ENCODE data around the gene SOX15.

DNA sequence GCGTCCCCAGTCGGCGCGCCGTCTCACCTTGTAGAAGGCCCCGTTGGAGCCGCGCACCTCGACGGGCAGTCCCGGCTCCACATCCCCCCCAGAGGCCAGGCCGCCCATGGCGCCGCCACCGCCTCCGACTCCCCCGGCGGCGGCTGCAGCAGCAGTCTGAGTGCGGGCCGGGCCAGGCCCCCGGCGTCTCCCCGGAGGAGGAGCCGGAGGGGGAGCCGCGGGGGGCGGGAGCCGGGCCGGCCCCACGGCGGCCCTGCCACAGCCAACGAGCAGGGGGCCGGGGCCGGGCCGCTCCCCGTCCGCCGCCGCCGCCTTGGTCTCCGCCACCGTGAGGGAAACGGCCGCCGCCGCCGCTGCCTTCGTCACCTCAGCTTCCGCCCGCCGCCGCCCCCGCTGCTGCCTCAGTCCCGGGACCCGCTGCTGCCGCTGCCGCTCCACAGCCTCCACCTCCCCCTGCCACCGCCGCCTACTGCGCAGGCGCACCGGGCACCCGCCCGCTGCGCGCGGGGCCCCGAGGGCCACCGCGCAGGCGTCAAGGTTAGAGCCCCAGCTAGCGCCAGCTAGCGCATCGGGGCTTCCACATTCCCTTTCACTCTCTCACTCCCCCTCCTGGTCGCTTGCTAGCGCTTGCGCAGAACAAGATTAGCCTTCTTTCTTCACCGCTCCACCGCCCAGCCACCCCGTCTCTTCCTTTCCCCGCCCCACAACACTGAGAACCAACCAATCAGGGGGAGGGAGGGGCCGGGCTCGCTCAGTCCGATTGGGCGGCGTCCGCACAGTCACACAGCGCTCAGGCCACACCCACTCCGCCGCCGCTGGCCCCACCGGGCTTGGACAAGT, 24.8 kb upstream of the SOX15 start, which contains the start of gene FXR2:
- TF ChIP-seq, protein P1, sequence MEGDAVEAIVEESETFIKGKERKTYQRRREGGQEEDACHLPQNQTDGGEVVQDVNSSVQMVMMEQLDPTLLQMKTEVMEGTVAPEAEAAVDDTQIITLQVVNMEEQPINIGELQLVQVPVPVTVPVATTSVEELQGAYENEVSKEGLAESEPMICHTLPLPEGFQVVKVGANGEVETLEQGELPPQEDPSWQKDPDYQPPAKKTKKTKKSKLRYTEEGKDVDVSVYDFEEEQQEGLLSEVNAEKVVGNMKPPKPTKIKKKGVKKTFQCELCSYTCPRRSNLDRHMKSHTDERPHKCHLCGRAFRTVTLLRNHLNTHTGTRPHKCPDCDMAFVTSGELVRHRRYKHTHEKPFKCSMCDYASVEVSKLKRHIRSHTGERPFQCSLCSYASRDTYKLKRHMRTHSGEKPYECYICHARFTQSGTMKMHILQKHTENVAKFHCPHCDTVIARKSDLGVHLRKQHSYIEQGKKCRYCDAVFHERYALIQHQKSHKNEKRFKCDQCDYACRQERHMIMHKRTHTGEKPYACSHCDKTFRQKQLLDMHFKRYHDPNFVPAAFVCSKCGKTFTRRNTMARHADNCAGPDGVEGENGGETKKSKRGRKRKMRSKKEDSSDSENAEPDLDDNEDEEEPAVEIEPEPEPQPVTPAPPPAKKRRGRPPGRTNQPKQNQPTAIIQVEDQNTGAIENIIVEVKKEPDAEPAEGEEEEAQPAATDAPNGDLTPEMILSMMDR (IDR thresholded peaks at IDR 0.05) = peak; percentile 85
- TF ChIP-seq ZFX (IDR thresholded peaks at IDR 0.05; ENCODE audit: borderline replicate concordance) = no peak

All from 22Rv1 (cell line).